HG03025 (cell line): Measurements from ENCODE around the gene INO80E.
"Not testable (repeated sequence)": the region's sequence is repeated elsewhere in the genome, so short reads cannot be mapped to it uniquely, and the experiment has no call there.

ENCODE experiments used
- ATAC-seq: cut with Tn5 transposase; IDR thresholded peaks from one replicate; pipeline ENCODE4 v1.9.1; 2021; ENCODE audit warnings: mild to moderate bottlenecking, moderate library complexity; ENCODE audit not compliant: unreplicated experiment, low FRiP score

The INO80E gene

GRCh38 chr16:29995911-29996765 is at the start of gene INO80E:
Gene INO80E, plus strand, starts transcription at chr16:29996241. Its CDS starts 70 bp downstream, at chr16:29996311.
- peak; percentile 80 for ATAC-seq

GRCh38 chr16:29947897-29948296 is 48.1 kb upstream of the INO80E start:
- no peak for ATAC-seq

DNA sequence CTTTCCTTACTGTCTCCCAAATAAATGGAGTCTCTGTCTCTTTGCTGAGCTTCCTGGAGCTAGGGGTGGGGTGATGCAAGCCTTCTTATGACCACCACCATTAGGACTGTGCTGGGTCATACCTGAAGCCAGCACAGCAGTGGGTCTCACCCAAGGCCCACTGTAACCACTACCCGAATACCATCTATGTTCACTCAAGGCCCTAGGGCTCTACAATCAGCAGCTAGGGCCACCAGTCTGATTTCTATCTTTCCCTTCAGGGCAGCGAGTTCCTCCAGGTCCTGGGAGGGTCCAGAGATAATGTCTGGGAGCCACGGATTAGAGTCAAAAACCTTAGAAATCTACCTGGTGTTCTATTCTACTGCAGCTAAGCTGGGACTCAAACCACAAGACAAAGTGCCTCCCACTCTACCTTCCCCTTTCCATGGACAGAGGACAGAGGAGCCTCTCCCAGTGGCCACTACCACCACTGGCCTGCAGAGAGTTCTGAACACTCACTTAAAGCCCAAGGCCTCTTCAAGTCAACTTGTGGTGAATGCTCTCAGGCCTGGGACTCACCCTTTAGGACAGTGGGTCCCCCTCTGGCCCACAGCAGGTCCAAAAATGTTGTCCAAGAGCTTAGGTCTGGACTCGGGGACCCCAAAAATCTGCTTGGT is 45.1 kb upstream of the INO80E start:
- no peak for ATAC-seq

GRCh38 chr16:29951625-29952365 is 44.2 kb upstream of the INO80E start:
- ATAC-seq, result no peak

DNA sequence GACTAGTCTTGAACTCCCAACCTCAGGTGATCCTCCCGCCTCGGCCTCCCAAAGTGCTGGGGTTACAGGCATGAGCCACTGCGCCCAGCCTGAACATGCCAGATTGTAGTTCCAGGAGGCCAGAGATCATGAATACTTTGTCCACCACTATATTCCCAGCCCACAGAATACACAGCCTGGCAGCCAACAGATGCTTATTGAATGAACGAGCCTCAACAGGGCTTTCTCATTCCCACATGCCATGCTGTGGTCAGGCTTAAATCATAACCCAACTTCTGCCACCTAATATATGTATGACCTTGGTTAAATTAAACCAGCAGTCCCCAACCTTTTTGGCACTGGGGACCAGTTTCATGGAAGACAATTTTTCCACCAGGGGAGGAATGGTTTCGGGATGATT is 37.3 kb upstream of the INO80E start:
- ATAC-seq, result no peak

- ATAC-seq, result no peak
These were observed 36.7 kb upstream of the INO80E start for GRCh38 chr16:29959293-29959692.

DNA sequence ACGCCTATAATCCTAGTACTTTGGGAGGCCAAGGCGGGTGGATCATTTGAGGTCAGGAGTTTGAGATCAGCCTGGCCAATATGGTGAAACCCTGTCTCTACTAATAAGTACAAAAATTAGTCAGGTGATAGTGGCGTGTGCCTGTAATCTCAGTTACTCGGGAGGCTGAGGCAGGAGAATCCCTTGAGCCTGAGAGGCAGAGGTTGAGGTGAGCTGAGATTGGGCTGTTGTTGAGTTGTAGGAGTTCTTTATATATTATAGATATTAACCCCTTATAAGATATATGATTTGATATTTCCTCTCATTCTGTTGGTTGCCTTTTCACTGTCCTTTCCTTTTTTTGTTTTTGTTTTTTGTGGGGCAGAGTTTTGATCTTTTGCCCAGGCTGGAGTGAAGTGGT is 36.2 kb upstream of the INO80E start:
- ATAC-seq, result not testable (repeated sequence)

- no peak for ATAC-seq
These were observed 34.9 kb upstream of the INO80E start for GRCh38 chr16:29961127-29961478.

DNA sequence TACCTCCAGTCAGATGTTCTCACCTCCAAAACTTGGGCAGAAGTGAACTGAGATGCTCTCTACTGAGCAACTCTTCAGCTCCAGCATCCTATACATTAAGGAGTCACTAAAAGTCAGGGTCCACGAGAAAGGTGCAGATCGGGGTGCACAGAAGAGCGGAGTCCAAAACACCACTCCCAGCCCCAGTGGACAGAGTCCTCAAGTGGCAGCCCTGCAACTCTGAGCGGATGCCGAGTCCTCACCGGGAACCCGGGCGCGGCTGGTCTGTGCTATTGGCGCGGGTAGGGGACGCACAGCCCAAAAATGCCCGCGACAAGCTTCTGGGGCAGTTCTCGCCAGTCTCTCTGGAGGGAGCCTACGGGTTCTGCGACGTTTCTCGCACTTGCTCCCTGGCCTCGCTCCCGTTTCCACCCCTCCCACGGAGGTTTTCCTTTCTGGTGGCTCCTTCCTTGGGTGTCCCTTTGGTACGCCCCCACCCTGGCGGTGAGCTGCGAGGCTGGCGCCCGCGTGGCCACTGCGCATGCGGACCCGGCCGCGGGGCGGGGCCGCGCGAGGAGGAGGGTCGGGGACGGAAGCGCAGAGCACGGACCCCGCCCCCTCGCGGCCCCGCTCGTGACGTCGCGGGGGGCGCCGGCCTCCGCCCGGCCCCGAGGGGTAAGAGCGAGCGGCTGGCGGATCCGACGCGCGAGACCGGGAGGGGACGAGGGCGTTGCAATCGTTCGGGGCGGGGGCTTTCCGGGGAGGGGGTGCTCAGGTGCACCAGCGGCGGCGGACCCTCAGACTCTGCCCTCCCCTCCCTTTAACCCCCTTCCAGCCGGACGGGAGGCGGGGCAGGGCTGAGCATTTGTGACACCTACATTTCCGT is 34.3 kb upstream of the INO80E start, which contains the start of gene TMEM219:
Gene TMEM219 (plus strand): TSS at position 601 of the 865 bp plus-strand sequence. CDS start 1,065 bp downstream, outside the sequence.
- peak; percentile 76 for ATAC-seq

DNA sequence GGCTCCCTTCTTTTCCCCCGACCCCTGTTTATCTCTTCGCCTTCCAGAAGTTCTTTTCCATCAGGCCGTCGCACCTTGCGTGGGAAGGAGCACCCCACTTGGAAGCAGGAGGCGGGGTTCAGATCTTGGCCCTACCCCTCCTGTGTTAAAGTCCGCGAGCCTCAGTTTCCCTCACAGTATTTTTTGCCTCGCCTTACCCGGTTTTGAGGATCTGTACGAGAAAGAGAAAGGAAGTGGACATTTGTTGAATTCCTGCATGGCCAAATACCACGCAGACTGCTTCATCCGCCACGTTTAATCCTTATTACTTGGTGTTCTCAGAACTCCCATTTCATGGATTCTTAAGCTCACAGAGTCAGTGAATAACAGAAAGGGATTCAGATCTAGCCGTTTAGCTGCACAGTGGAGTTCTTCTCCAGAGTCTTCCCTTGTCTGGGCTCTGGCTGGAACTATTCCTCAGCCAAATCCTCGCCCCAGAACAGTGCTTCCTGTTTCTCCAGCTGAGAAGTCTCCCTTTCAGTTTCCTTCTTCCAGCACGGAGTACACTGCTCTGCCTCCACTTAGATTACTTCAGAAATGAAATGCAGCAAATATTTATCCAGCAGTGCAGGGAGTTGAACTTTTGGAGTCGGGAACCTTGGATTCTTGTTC is 33.6 kb upstream of the INO80E start:
- ATAC-seq, result peak; percentile 15

DNA sequence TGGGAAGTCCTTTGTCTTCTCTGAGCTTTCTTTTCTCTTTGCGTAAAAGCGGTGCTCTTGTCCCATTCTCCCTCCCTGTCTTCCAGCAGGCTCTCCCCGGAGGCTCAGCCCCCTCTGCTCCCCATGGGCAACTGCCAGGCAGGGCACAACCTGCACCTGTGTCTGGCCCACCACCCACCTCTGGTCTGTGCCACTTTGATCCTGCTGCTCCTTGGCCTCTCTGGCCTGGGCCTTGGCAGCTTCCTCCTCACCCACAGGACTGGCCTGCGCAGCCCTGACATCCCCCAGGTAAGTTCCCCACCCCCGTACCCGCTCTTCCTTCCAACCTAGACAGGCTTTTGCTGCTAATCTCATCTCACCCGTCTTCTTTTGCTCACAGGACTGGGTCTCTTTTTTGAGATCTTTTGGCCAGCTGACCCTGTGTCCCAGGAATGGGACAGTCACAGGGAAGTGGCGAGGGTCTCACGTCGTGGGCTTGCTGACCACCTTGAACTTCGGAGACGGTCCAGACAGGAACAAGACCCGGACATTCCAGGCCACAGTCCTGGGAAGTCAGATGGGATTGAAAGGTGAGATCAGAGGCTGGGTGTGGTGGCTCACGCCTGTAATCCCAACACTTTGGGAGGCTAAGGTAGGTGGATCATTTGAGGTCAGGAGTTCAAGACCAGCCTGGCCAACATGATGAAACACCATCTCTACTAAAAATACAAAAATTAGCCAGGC is 32.9 kb upstream of the INO80E start:
- no peak for ATAC-seq

DNA sequence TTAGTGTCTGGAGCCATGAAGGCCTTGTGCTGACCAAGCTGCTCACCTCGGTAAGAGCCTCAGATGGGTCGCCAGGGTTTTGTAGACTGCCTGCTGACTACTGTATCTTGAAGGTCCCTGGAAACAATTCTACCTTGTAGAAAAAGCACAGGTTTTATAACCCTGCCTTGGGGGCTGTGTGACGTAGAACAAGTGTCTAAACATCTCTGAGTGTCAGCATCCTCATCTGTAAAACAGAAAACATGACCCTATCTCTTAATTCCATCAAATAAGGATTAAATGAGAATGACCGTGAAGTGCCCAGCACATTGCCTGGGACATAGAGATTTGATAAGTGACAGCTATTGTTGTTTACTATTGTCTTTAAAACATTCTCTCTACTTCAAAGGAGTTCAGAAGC is 27.8 kb upstream of the INO80E start:
- no peak for ATAC-seq

DNA sequence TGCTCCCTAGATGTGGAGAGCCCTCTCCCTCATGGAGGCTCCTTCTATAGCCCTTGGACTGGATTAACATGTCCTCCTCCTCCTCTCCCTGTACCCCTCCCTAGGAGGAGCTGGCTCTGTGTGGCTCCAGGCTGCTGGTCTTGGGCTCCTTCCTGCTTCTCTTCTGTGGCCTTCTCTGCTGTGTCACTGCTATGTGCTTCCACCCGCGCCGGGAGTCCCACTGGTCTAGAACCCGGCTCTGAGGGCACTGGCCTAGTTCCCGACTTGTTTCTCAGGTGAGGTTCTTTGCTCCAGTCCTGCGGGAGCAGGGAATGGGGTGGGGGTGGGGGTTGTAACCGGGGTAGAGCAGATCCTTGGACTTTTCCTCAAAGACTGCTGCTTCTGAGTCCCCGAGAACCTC is 24.7 kb upstream of the INO80E start:
- no peak for ATAC-seq

DNA sequence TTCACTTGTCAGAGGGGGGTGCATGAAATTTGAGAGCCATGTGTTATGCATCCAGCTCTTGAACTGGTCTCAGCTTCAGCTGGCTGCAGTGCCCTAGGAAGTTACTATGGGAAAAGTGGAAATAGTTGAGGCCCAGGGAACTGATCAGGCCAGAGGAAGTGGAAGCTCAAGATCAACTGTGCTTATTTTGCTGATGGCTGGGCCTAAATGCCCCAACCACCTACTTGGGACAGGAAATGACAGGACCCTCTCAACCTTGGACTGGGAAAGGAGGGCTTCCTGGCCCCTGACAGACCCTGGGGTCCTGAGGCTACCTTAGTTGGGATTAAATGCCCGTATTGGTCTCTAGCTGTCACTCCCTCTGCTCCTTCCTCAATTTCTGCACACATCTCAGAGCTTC is 23.5 kb upstream of the INO80E start:
- no peak for ATAC-seq

DNA sequence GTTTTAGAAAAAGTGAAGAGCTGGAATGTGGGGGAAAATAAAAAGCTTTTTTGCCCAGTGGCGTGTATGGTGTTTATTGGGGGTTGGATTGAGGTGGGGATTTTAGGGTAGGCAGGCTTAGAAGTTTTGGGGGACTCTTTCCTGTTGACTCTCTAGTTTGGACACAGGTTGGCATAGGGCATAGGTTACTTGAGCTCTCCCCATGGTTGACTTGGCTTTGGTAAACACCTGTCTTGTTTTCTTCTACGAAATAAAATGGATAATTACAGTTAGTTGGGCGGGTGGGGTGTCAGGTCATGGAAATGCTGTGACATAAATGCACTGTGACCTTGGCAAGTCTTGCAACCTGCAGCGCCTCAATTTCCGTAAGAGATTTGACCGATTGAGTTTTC is 23.1 kb upstream of the INO80E start:
- no peak for ATAC-seq

GRCh38 chr16:29973384-29974246 is 22.4 kb upstream of the INO80E start, which contains the start of gene TAOK2:
Gene TAOK2, plus strand, starts transcription at chr16:29973868. Its CDS starts 3,905 bp downstream, at chr16:29977773.
- peak; percentile 83 for ATAC-seq

DNA sequence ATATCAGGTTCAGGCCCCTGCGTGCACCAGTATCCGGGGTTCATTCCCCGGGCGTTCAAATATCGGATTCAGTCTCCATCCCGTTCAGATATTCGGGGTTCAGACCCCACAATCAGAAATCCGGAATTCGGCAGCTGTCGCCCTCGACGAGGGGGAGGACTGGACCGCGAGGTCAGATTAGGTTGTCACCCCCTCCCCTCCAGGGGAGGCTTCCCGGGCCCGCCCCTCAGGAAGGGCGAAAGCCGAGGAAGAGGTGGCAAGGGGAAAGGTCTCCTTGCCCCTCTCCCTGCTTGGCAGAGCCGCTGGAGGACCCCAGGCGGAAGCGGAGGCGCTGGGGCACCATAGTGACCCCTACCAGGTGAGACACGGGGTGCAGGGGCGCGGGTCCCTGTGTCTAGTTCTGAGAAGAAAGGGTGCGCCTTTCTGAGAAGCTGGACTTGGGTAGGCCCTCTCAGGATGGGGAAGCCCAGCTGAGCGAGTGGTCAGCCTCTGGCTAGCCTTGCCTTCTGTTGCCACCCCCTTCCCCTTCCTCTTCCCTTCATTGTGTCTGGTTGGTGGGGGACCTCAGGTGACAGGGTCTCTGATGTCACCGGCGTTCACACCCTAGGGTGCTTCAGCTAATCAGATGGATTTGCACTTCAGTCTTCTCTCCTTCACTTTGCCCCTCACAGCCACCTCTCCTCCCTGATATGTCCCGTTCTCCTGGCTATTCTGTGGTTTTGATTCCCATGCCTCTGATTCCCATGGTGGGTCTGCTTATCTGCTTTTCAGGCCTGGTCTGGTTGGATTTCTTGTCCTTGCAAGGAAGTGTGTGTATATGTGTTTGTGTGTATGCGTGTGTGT is 21.5 kb upstream of the INO80E start:
- ATAC-seq, result no peak
